GM18519 (cell line): ENCODE results near the gene CA10.
A peak's percentile ranks its signal among the peaks of the same experiment; 100 is the strongest.

ENCODE experiments used
- ATAC-seq: cut with Tn5 transposase; IDR thresholded peaks from one replicate; pipeline ENCODE4 v1.9.1; 2021; ENCODE audit warnings: mild to moderate bottlenecking, moderate library complexity; ENCODE audit not compliant: unreplicated experiment, low FRiP score

CA10 gene

DNA sequence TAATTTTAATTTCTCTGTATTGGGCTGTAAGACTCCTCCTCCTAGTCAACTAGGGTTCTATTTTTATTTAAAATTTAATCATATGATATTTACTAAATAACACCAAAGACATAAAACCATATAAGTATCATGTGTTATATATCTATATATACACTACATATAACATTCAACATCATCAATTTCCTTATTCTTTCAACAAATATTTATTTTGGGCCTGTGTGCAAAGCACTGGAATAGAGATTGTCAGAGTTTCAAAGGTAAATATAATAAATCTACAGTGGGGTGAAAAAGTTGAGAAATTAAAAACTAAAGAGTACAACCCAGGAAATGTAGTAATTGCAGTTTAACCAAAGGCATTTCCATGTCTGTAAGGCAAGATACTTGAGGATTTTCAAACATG lies 364.0 kb downstream of the CA10 start:
- no peak for ATAC-seq

DNA sequence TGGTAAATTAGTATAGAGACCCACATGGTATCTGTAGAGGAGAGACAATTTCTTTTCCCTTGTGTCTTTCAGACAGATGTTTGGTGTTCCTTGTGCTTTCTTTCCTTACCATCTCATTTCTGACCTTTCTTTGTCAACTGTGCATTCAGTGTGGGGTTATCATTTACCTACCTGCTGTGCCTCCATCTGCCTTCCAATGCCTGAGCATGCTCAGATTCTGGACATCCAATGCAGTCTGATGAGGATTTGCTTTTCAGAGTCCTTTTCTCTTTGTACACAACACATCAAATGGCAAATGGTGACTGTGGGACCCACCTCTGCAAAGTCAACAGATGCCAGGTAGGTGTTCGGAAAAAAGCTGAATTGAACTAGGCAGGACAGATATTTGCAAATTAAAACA lies 364.8 kb downstream of the CA10 start:
- no peak for ATAC-seq

DNA sequence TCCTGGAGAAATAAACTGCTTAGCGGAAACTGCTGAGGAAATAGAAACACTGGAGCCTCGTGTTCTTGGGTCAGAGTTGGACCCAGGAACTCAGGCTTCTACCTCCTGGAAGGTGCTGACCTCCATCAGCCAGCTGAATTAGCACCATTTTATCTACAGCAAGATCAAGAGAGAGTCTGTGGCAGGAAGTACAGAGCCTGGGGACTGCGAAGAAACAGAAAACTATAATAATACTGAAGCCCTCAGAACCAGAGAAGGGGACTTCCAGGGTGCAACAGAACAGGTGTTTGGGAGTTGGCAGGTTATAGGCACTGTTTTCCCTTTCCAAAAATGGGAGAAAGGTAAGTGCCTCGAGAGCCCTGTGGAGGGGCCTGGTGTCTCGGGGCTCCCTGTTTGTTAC lies 379.7 kb downstream of the CA10 start:
- no peak for ATAC-seq

DNA sequence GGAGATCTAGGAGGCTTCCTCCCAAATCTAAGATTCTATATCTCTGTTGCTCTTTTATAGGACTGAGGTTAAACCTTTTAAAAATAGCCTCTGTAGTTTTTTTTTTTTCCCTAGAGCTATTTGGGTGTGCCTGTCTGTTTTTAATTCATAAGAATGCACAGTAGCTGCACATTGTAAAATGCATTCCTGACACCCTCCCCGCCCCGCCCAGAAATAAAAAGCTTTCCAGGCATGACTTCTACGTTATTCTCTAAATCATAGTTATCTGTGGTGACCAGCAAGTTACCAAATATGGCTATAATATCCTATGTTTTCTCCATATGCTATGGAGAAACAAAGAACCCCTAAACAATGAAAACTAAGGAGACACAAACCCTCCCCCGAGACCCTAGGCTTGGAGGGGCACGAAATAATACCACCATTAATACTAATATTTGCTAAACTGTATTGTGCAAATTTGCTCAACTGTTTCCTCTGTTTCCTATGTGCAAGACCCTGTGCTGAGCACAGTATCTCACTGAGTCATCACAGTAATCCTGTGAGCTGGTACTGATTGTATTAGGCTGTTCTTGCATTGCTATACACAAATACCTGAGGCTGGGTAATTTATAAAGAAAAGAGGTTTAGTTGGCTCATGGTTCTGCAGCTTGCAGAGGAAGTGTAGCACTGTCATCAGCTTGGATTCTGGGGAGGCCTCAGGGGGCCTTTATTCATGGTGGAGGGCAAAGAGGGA lies 388.3 kb downstream of the CA10 start:
- no peak for ATAC-seq

DNA sequence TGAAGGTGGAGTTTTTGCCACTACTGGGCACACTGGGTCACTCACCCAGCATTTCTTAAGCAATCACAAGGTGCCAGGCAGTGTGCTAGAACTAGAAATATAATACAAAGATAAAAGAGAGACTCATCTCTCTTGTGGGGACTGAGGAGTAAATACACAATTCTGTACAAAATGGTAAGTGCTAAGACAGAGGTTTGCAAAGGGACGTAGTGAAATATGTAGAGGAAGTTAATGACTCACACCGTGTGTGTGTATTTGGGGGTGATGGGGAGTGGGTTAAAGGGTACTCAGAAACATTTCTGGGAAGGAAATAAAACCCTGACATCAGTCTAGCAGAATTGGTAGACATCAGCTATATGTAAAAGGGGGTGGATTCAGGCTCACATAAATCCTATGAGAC lies 389.3 kb downstream of the CA10 start:
- ATAC-seq, result no peak

DNA sequence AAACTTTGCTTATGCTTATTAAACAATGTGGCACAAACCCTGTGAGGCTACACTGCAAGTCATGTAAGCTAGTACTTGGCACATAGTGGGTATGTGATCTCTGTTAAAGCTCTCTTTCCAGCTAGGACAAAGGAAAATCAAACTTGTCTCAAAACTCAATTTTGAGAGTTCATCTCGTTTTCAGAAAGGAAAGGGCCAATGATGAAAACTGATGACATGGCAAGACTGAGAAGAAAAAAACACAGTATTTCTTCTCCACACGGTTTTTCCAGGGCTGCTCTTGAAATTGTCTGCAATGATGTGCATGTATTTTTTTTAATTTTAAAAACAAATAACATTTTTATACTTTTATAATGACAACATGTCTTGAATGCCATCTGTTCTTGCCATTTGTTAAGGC lies 389.8 kb downstream of the CA10 start:
- ATAC-seq, result no peak

DNA sequence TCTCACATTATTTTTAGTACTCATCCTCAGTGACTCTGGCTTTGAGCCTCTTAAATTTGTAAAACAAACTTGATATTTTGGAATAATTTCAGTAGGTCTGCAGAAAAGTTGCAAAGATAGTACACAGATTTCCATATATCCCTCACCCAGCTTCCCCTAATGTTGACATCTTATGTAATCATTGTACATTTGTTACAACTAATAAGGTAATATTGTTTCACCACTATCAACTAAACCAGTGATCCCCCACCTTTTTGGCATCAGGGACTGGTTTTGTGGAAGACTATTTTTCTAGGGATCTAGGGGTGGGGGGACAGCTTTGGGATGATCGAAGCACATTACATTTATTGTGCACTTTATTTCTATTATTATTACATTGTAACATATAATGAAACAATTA lies 391.2 kb downstream of the CA10 start:
- ATAC-seq, result no peak

DNA sequence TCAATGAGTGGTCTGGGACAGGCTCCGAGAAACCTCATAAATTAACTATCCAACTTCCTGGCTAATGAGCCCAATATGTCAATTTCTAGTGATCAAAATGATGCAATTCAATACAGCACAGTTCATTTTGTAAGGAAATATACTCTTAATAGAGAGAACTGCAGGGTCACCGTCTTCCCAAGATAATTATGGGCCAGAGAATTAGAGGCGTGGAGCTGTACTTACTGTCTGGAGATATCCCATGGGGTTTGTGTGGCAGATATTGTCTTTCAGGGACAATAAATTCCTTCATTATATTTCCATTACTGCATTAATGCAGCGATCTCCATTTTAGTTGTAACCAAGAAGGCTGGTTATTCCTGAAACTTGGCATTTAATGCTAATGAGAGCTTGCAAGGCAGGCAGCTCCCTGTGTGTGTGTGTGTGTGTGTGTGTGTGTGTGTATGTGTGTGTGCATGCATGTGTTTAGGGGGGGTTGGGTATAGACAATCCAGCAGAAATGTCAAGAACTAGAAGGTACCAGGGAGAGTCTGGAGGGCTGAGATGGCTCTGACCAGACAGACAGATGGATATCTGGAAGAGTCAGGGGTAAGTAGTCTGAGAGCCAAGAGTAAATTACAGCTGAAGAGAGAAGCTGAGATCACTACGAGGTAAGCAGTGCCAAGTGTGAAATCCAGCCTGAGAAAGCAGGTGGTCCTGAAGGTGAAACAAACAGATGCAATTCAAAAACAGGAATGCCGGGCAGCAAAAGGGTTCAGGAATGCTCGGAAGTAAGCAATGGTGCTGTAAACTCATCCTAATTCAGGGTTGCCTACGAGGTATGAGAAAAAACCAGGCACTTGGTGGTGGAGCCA lies 393.0 kb downstream of the CA10 start:
- no peak for ATAC-seq

DNA sequence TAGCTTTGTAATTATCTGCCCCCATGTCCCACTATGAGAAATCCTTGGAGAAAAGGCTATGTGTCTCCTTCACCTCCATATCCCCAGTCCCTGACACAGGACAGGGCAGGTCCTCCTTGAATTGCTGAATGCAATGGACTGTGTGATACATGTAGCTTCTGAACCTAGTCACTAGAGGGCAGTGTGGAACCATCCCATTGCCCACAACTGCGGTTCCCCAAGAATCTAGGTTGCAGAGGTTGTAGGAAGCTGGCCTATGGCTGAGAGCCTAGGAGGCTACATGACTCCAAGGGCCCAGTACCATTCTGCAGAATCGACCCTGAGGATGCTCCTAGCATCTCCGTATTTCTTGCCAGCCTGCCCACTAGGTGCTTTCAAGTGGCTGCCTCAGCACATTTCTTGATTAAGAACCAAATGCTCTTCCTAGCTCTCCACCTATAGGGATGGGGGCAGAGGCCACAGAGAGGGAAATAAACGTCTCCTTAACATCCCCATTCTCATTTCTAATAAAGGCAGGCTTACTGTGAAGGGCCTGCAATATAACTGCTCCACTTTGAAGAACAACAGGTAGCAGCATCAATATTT lies 394.0 kb downstream of the CA10 start:
- peak; percentile 94 for ATAC-seq

DNA sequence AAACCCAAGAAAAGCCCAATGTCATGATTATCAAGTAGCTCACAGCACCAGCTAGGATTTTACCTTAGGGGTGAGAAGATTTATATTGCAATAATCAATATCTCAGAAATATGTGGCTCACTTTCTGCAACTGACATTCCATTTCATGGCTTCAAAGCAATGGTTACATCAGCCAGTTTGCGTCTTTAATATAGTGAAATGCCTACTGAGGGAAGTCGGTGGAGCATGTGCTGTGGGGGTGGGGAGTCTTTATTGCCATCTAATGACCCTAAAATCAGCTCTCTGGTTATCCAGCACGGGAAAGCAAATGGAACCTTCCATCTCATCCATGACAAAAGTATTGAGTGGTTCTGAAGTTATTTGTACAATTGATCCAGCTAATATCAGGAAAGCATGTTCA lies 395.5 kb downstream of the CA10 start:
- ATAC-seq, result no peak

DNA sequence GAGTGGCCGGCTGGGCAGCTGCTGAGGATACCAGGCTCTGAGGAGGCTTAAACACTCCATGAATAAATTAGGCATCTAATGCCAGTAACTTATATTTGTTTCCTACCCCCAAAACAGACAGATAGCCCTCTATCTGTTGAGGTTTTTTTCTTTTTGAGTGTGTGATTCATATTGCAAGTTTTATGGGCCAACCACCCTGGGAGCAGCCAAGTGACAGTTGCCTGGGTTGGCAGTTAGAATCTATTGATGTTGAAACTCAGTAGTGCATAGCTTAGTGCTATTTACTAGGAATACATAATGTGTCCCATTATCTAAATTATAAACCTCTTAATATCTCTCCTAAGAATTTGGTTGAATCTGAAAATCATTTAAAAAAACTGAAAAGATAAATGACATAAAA lies 397.4 kb downstream of the CA10 start:
- no peak for ATAC-seq

DNA sequence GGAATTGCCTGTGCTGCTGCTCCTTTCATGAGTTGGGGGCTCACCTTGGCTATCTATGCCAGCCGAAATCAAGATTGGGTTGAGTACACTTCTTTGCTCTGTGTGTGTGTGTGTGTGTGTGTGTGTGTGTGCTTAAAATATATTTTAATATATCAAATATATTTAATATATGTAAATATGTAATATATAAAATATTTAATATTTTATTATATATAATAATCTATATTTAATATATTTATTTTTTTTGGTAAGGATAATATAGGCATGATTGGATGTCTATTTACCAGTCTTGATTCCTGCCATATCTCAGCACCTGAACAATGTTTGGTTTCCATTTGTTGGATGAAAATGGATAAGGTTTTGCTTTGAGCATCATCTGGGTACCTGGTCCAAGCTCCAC lies 399.3 kb downstream of the CA10 start:
- ATAC-seq, result no peak

DNA sequence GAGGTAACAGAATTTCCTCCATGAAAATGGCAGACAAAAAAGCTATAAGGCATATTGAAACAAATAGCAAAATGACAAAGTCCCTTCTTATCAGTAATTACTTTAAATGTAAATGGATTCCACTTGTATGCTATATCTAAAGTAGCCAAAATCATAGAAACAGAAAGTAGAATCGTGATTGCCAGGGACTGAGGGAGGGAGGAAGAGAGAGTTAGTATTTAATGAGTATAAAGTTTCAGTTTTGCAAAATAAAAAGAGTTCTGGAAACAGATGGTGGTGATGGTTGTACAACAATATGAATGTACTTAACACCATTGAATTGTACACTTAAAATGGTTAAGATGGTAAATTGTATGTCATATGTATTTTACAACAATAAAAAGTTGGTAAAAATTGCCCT lies 407.4 kb downstream of the CA10 start:
- no peak for ATAC-seq

DNA sequence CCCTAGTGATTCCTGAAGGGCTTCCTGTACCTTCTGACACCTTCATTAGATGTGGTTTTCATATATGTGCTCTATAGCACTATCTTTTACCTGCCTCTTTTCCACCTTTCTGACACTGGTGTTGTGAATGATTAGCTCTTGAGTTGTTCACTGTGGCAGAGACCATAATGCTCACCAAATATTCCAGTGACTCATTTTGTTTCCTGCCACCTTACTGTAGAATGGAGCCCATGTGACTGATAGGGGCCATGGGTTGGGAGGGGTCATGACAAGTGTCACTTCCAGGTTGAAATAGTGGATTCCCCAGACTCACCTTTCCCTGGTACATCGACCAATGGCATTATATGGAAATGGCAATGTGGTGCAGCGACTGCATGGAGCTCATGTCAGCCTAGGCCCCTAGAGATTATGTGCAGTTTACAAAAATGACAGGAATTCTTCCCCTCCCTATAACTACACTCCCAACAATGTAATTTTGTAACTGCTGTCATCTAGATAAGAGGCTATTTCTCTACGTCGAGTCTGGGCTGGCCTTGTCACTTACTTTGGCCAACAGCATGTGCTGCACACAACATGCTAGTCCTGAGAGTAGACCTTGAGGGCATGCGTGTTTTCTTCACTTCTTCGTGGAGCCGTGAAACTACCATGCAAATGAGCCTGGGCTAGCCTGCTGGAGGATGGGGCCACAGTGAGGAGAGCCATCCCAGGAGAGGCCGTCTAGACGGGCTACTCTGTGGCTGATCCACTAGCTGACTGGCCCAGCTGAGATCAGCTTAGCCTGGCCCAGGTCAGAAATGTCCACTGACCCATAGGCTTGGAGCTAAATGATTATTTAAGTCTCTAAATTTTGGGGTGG lies 409.5 kb downstream of the CA10 start:
- no peak for ATAC-seq

DNA sequence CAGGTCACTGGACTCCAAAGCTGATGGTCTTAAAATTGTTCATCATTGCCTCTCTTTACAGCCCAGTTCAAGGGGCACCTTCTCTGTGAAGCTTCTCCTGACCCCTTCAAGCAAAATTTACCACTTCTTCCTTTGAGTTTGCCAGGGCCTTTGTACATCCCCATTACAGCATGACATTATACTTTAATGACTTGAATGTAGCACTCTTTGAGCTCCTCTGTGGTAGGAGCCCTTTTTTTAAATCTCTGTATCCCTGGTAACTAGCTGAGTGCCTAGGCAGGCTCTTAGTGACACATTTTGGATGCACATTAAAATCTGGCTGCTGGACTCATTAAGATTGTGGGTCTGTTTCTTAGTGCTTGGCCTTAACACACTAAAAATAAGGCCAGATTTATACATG lies 412.1 kb downstream of the CA10 start:
- no peak for ATAC-seq

DNA sequence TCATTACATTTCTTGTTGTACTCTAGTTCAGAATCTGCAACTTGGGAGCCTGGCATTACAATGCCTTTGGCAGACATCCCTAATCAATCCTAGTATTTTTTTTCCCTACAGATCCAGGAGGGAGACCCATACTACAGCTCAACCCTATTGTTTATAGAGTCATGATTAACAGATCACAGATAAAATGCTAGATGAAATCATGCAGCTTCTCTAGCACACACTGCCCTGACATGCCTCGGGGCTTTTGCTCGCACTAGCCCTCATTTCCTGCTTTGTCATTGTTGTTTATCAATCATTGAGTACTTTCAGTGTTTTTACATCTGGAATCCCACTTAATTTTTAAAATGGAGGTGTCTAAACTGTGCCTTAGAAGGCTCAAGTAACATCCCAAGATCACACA lies 412.5 kb downstream of the CA10 start:
- ATAC-seq, result no peak

DNA sequence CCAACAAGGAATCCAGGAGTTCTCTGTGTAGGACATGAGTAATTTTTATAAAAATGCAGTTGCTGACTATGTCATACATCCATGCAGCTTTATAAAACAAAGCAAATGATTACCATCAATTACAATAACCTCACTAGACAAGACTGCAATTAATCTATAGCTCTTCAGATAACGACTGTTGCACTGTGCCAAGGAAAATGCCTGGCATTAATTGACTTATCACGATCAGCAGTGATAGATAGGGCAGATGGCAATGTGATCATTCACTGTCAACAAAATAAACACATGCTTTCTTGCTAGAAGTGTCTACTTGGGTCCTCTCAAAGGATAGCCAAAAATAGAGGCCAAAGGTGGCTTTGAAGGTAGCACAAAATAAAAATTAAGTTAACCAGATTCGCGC lies 415.0 kb downstream of the CA10 start:
- no peak for ATAC-seq

DNA sequence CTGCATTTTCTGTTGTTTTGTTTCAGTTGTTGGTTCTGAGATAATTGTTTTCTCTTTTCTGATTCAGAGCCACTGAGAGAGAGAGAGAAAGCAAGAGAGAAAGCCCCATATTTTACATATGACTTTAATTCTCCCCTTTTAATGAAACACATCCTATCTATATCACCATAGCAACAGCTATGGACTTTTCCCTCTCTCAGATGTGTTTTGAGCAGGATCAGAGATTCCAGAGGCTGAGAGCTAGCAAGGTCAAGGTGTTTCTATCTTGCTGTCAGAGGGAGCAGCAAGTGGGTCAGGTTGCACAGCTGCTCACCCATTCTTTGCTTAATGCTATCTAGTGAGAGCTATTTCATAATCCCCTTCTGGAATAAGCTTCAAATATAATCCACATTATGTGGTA lies 415.9 kb downstream of the CA10 start:
- ATAC-seq, result no peak

DNA sequence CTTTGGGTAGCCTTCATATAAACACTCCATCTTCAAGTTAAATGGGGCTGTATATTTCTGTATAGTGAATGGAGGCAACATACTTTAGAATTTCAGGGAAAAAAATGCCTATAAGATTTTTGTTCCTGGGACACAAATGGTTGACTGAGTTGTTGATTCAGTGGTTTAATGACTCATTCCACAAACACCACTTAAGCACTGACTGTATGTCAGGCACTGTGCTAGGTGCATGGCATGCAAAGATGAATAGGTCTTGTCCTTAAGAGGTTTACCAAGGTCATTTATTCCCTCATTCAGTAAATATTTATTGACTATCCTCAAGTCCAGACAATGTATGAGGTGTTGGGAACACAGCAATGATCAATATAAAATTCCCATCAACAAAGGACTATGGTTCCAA lies 417.1 kb downstream of the CA10 start:
- ATAC-seq, result no peak

DNA sequence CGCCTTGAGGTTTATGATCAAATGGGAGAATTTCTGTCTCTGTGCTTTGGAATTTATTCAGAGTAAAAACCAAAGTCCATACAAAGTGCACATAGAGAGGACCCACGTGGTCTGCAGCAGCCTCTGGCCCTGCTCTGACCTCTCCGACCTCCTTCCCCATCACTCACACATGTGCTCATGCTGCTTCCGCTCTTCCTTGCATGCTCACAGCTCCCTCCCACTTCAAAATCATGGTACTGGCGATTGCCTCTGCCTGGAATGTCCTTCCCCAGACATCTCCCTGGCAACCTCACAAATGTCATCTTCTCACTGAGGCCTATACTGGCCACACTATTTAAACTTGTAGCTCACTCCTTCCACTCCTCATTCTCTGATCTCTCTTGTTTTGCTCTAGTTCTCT lies 418.0 kb downstream of the CA10 start:
- no peak for ATAC-seq
